Activated naive CD8-positive, alpha-beta T cell treated with anti-CD3 and anti-CD28 coated beads for 36 hours (primary cell): Measurements from ENCODE around the gene MAN2B2. TPM values are rescaled to one million over a fixed set of nuclear protein-coding genes. Genes with fewer than 3 reads are reported as not detected.
A peak's percentile ranks its signal among the peaks of the same experiment; 100 is the strongest.

Experiments used
- DNase-seq: peaks from one replicate; pipeline ENCODE4 v3.0.0; 2021
- H3K27ac Mint-ChIP-seq: one replicate; pipeline ENCODE4 v1.8.0; 2022; ENCODE audit warnings: mild to moderate bottlenecking, moderate library complexity, mixed read lengths
- H3K27me3 Mint-ChIP-seq: one replicate; pipeline ENCODE4 v1.8.0; 2022; ENCODE audit warnings: mild to moderate bottlenecking, mixed read lengths
- H3K36me3 Mint-ChIP-seq: one replicate; pipeline ENCODE4 v1.8.0; 2021; ENCODE audit warnings: mild to moderate bottlenecking, mixed read lengths
- H3K4me1 Mint-ChIP-seq: one replicate; pipeline ENCODE4 v1.8.0; 2021; ENCODE audit warnings: mixed read lengths
- H3K4me3 Mint-ChIP-seq: one replicate; pipeline ENCODE4 v1.8.0; 2022; ENCODE audit warnings: mild to moderate bottlenecking, moderate library complexity, mixed read lengths
- H3K9me3 Mint-ChIP-seq: one replicate; pipeline ENCODE4 v1.8.0; 2022; ENCODE audit warnings: mixed read lengths
- total RNA-seq, 2 experiments: library from RNA; stranded (reverse); gene quantifications; one replicate each; pipeline ENCODE4 v1.2.3, GENCODE V29; 2021

Gene MAN2B2
- total RNA-seq, 2 experiments from 2014 or later, result 10.6 to 10.9 TPM

- Mint-ChIP-seq H3K9me3 (no peaks in the 10 kb centered on the region), H3K4me1 (peaks cover 2% of the 10 kb centered on the region), H3K27me3 (no peaks in the 10 kb centered on the region), H3K27ac (no peak overlapping the region), H3K4me3 (no peak overlapping the region), H3K36me3 (no peaks in the 10 kb centered on the region)
- no peak for DNase-seq
These were observed 3.4 kb upstream of the MAN2B2 start for GRCh38 chr4:6571608-6572007.

- Mint-ChIP-seq H3K4me3 (no peak overlapping the region), H3K9me3 (no peaks in the 10 kb centered on the region), H3K4me1 (peaks cover 2% of the 10 kb centered on the region), H3K27ac (no peak overlapping the region), H3K36me3 (peaks cover 3% of the 10 kb centered on the region), H3K27me3 (no peaks in the 10 kb centered on the region)
- DNase-seq, result no peak
These were observed 1.4 kb upstream of the MAN2B2 start for GRCh38 chr4:6573551-6573950.

- peak overlapping the region; percentile 70 for H3K27ac Mint-ChIP-seq
- peak overlapping the region; percentile 83 for H3K4me3 Mint-ChIP-seq
- DNase-seq, result no peak
- peaks cover 2% of the 10 kb centered on the region for H3K4me1 Mint-ChIP-seq
- H3K36me3 Mint-ChIP-seq, result peaks cover 6% of the 10 kb centered on the region
- no peaks in the 10 kb centered on the region for H3K27me3 Mint-ChIP-seq
- peaks cover 1% of the 10 kb centered on the region for H3K9me3 Mint-ChIP-seq
These were observed 823 bp upstream of the MAN2B2 start for GRCh38 chr4:6573986-6574746.

- H3K9me3 Mint-ChIP-seq, result peaks cover 5% of the 10 kb centered on the region
- no peak for DNase-seq
- H3K4me1 Mint-ChIP-seq, result peaks cover 2% of the 10 kb centered on the region
- H3K36me3 Mint-ChIP-seq, result peaks cover 19% of the 10 kb centered on the region
- peak overlapping the region; percentile 82 for H3K27ac Mint-ChIP-seq
- no peaks in the 10 kb centered on the region for H3K27me3 Mint-ChIP-seq
- peak overlapping the region; percentile 83 for H3K4me3 Mint-ChIP-seq
These were observed 683 bp downstream of the MAN2B2 start for GRCh38 chr4:6575503-6576240.

GRCh38 chr4:6576512-6576911 is 1.5 kb downstream of the MAN2B2 start:
- Mint-ChIP-seq H3K4me1 (peaks cover 2% of the 10 kb centered on the region), H3K9me3 (peaks cover 5% of the 10 kb centered on the region), H3K27me3 (no peaks in the 10 kb centered on the region), H3K4me3 (no peak overlapping the region), H3K36me3 (peaks cover 25% of the 10 kb centered on the region), H3K27ac (no peak overlapping the region)
- no peak for DNase-seq

- Mint-ChIP-seq H3K36me3 (peaks cover 27% of the 10 kb centered on the region), H3K27me3 (no peaks in the 10 kb centered on the region), H3K4me1 (peaks cover 2% of the 10 kb centered on the region), H3K9me3 (peaks cover 5% of the 10 kb centered on the region), H3K4me3 (no peak overlapping the region), H3K27ac (no peak overlapping the region)
- no peak for DNase-seq
These were observed 1.9 kb downstream of the MAN2B2 start for GRCh38 chr4:6576932-6577331.

GRCh38 chr4:6577409-6577808 is 2.4 kb downstream of the MAN2B2 start:
- Mint-ChIP-seq H3K4me1 (peaks cover 2% of the 10 kb centered on the region), H3K27ac (no peak overlapping the region), H3K4me3 (no peak overlapping the region), H3K27me3 (no peaks in the 10 kb centered on the region), H3K36me3 (peaks cover 29% of the 10 kb centered on the region), H3K9me3 (peaks cover 5% of the 10 kb centered on the region)
- no peak for DNase-seq

GRCh38 chr4:6578221-6578620 is 3.2 kb downstream of the MAN2B2 start:
- H3K4me1 Mint-ChIP-seq, result peaks cover 2% of the 10 kb centered on the region
- H3K4me3 Mint-ChIP-seq, result no peak overlapping the region
- no peak overlapping the region for H3K27ac Mint-ChIP-seq
- peaks cover 35% of the 10 kb centered on the region for H3K36me3 Mint-ChIP-seq
- H3K9me3 Mint-ChIP-seq, result peaks cover 5% of the 10 kb centered on the region
- H3K27me3 Mint-ChIP-seq, result no peaks in the 10 kb centered on the region
- no peak for DNase-seq

GRCh38 chr4:6580353-6580752 is 5.4 kb downstream of the MAN2B2 start:
- Mint-ChIP-seq H3K9me3 (peaks cover 9% of the 10 kb centered on the region), H3K27ac (no peak overlapping the region), H3K36me3 (peaks cover 52% of the 10 kb centered on the region), H3K27me3 (no peaks in the 10 kb centered on the region), H3K4me1 (no peaks in the 10 kb centered on the region), H3K4me3 (no peak overlapping the region)
- DNase-seq, result no peak

GRCh38 chr4:6581566-6582121 is 6.7 kb downstream of the MAN2B2 start:
- Mint-ChIP-seq H3K27me3 (no peaks in the 10 kb centered on the region), H3K9me3 (peaks cover 9% of the 10 kb centered on the region), H3K36me3 (peaks cover 54% of the 10 kb centered on the region), H3K27ac (no peak overlapping the region), H3K4me1 (no peaks in the 10 kb centered on the region), H3K4me3 (no peak overlapping the region)
- no peak for DNase-seq

GRCh38 chr4:6582889-6583490 is 8.0 kb downstream of the MAN2B2 start:
- Mint-ChIP-seq H3K4me3 (no peak overlapping the region), H3K9me3 (peaks cover 9% of the 10 kb centered on the region), H3K27me3 (no peaks in the 10 kb centered on the region), H3K36me3 (peaks cover 51% of the 10 kb centered on the region), H3K27ac (no peak overlapping the region), H3K4me1 (no peaks in the 10 kb centered on the region)
- DNase-seq, result no peak

- no peak overlapping the region for H3K4me3 Mint-ChIP-seq
- H3K27ac Mint-ChIP-seq, result no peak overlapping the region
- H3K9me3 Mint-ChIP-seq, result peaks cover 4% of the 10 kb centered on the region
- DNase-seq, result no peak
- peaks cover 41% of the 10 kb centered on the region for H3K36me3 Mint-ChIP-seq
- no peaks in the 10 kb centered on the region for H3K4me1 Mint-ChIP-seq
- no peaks in the 10 kb centered on the region for H3K27me3 Mint-ChIP-seq
These were observed 9.9 kb downstream of the MAN2B2 start for GRCh38 chr4:6584865-6585264.

GRCh38 chr4:6586715-6587325 is 11.8 kb downstream of the MAN2B2 start:
- H3K4me3 Mint-ChIP-seq, result no peak overlapping the region
- DNase-seq, result no peak
- H3K9me3 Mint-ChIP-seq, result peaks cover 4% of the 10 kb centered on the region
- no peak overlapping the region for H3K27ac Mint-ChIP-seq
- no peaks in the 10 kb centered on the region for H3K27me3 Mint-ChIP-seq
- H3K4me1 Mint-ChIP-seq, result no peaks in the 10 kb centered on the region
- peaks cover 31% of the 10 kb centered on the region for H3K36me3 Mint-ChIP-seq

GRCh38 chr4:6589444-6589843 is 14.5 kb downstream of the MAN2B2 start:
- peaks cover 13% of the 10 kb centered on the region for H3K36me3 Mint-ChIP-seq
- no peak overlapping the region for H3K27ac Mint-ChIP-seq
- no peaks in the 10 kb centered on the region for H3K9me3 Mint-ChIP-seq
- H3K27me3 Mint-ChIP-seq, result no peaks in the 10 kb centered on the region
- no peak for DNase-seq
- no peaks in the 10 kb centered on the region for H3K4me1 Mint-ChIP-seq
- no peak overlapping the region for H3K4me3 Mint-ChIP-seq

GRCh38 chr4:6591313-6591712 is 16.3 kb downstream of the MAN2B2 start:
- no peaks in the 10 kb centered on the region for H3K9me3 Mint-ChIP-seq
- H3K4me3 Mint-ChIP-seq, result no peak overlapping the region
- peaks cover 6% of the 10 kb centered on the region for H3K36me3 Mint-ChIP-seq
- H3K27me3 Mint-ChIP-seq, result no peaks in the 10 kb centered on the region
- no peaks in the 10 kb centered on the region for H3K4me1 Mint-ChIP-seq
- H3K27ac Mint-ChIP-seq, result no peak overlapping the region
- no peak for DNase-seq
